Duodenal mucosa (tissue), 2 donors: ENCODE results near the gene CCDC73.

Source experiments
- H3K27ac ChIP-seq: one replicate; pipeline ENCODE4 v1.7.0; 2013; ENCODE audit warnings: low read depth, low read length
- H3K27me3 ChIP-seq, 2 donors: one replicate each; pipeline ENCODE4 v1.7.0; 2013; ENCODE audit warnings: low read length in 2 of 2, control low read depth in 1 of 2; ENCODE audit not compliant: insufficient read depth in 2 of 2, control insufficient read depth in 1 of 2
- H3K36me3 ChIP-seq, 2 donors: one replicate each; pipeline ENCODE4 v1.7.0; 2013; ENCODE audit warnings: low read length in 2 of 2, control low read depth in 1 of 2; ENCODE audit not compliant: insufficient read depth in 2 of 2, control insufficient read depth in 1 of 2
- H3K4me1 ChIP-seq, 2 donors: one replicate each; pipeline ENCODE4 v1.7.0; 2013; ENCODE audit warnings: low read length in 2 of 2, control low read depth in 1 of 2; ENCODE audit not compliant: insufficient read depth in 2 of 2, control insufficient read depth in 1 of 2
- H3K4me3 ChIP-seq, 2 donors: one replicate each; pipeline ENCODE4 v1.7.0; 2013; ENCODE audit warnings: low read length in 2 of 2, low read depth in 1 of 2
- H3K9ac ChIP-seq, 2 donors: one replicate each; pipeline ENCODE4 v1.7.0; 2013; ENCODE audit warnings: low read length in 2 of 2, low read depth in 1 of 2
- H3K9me3 ChIP-seq, 2 donors: one replicate each; pipeline ENCODE4 v1.7.0; 2013; ENCODE audit warnings: low read length in 2 of 2, control low read depth in 1 of 2; ENCODE audit not compliant: control insufficient read depth in 1 of 2

CCDC73 gene

DNA sequence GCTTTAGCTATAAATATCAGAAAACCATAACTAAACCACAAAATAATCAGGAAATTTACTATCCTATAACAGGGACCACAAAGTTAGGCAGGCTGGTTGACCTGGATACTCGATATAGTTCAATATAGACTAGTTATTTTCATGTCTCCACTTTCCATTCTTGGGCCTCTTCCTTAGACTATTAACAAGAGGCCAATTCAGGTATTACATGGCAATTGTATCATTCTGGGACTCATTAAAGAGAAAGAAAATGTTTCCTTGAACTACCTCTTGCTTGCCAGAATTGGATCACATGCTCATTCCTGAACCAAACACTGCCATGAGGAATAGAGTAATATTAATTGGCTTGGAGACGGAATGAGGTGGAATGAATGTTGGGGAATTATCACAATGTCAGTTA lies 134.8 kb downstream of the CCDC73 start:
- H3K9ac ChIP-seq = no peak overlapping the region
- H3K36me3 ChIP-seq = no peaks in the 10 kb centered on the region
- no peaks in the 10 kb centered on the region for H3K4me1 ChIP-seq
- no peak overlapping the region for H3K4me3 ChIP-seq
- H3K27me3 ChIP-seq = no peaks in the 10 kb centered on the region
- H3K9me3 ChIP-seq = no peaks in the 10 kb centered on the region
- H3K27ac ChIP-seq = no peak overlapping the region

GRCh38 chr11:32658639-32659406 lies 135.6 kb downstream of the CCDC73 start:
- no peak overlapping the region for H3K4me3 ChIP-seq
- H3K27ac ChIP-seq = no peak overlapping the region
- no peaks in the 10 kb centered on the region for H3K4me1 ChIP-seq
- no peak overlapping the region for H3K9ac ChIP-seq
- no peaks in the 10 kb centered on the region for H3K36me3 ChIP-seq
- no peaks in the 10 kb centered on the region for H3K27me3 ChIP-seq
- no peaks in the 10 kb centered on the region for H3K9me3 ChIP-seq

DNA sequence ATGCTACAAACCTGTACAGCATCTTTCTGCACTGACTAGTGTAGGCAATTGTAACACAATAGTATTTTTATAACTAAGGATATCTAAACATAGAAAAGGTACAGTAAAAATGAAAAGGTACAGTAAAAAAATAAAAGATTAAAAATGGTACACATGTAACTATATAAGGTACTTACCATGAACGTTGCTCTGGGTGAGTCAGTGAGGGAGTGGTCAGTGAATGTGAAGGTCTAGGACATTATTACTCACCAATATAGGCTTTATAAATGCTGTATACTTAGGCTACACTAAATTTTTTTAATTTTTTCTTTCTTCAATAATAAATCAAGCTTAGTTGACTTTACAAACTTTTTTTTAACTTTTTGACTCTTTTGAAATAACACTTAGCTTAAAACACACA lies 150.9 kb downstream of the CCDC73 start:
- H3K9me3 ChIP-seq = no peaks in the 10 kb centered on the region
- no peaks in the 10 kb centered on the region for H3K27me3 ChIP-seq
- H3K4me1 ChIP-seq = no peaks in the 10 kb centered on the region
- no peak overlapping the region for H3K4me3 ChIP-seq
- no peak overlapping the region for H3K9ac ChIP-seq
- H3K27ac ChIP-seq = no peak overlapping the region
- no peaks in the 10 kb centered on the region for H3K36me3 ChIP-seq

DNA sequence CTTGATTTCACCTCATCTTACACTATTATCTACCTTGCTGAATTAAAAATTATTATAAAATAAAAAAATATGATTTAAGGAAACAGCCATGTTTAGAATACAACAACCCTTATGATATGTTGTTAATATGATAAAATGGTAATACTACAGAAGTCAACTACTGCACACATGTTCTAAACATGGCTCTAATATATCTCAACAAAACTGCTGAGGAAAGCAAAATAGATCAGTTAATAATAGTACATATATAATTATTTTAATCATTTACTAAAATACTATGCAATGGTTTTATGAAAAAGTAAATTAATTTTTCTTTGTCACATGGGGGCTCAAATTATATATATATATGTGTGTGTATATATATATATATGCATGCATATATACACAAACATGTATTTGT lies 153.1 kb downstream of the CCDC73 start:
- Histone ChIP-seq H3K9ac (no peak overlapping the region), H3K9me3 (no peaks in the 10 kb centered on the region), H3K27me3 (no peaks in the 10 kb centered on the region), H3K4me3 (no peak overlapping the region), H3K4me1 (no peaks in the 10 kb centered on the region), H3K27ac (no peak overlapping the region), H3K36me3 (no peaks in the 10 kb centered on the region)

DNA sequence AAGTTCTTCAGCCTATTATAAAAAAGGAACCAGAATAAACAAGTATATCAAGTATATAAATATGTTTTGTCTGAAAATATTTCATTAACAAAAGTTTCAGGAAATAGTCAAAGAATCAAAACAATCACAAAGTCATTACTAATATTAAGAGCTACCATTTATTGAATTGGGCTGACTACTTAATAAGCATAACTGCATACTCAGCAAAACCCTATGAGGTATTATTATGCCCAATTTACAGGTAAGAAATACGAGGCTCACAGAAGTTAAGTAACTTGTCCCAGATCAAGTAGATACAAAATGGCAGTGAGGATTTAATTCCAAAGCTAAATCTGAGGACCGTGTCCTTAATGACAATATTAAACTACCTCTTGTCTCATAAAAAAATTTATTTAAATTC lies 158.6 kb downstream of the CCDC73 start:
- H3K4me1 ChIP-seq = no peaks in the 10 kb centered on the region
- H3K9me3 ChIP-seq = no peaks in the 10 kb centered on the region
- H3K27me3 ChIP-seq = no peaks in the 10 kb centered on the region
- H3K27ac ChIP-seq = no peak overlapping the region
- H3K4me3 ChIP-seq = no peak overlapping the region
- no peaks in the 10 kb centered on the region for H3K36me3 ChIP-seq
- H3K9ac ChIP-seq = no peak overlapping the region

- no peaks in the 10 kb centered on the region for H3K36me3 ChIP-seq
- no peaks in the 10 kb centered on the region for H3K9me3 ChIP-seq
- no peak overlapping the region for H3K27ac ChIP-seq
- no peak overlapping the region for H3K9ac ChIP-seq
- H3K4me3 ChIP-seq = no peak overlapping the region
- H3K4me1 ChIP-seq = no peaks in the 10 kb centered on the region
- no peaks in the 10 kb centered on the region for H3K27me3 ChIP-seq
Measured at GRCh38 chr11:32630844-32631243, 163.6 kb downstream of the CCDC73 start.

DNA sequence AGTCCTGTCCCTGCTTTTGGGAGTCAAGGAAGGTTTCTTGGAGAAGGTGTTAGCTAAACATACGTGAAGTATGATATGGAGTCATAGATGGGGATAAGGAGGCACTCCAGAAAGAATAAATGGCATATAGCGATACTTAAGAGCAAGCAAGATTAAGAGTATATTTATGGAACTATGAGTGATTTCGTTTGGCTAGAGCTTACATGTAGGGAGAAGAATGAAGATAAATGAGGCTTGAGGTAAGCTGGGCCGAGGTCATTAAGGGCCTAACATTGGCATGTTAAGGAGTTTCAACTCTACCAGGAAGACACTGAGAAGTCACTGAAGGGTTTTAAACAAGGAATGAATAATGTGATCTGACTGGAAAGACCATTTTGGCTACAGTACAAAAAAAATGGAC lies 177.6 kb downstream of the CCDC73 start:
- no peaks in the 10 kb centered on the region for H3K36me3 ChIP-seq
- no peak overlapping the region for H3K9ac ChIP-seq
- H3K4me1 ChIP-seq = peaks cover 0 to 3% of the 10 kb centered on the region in 2 donors
- no peak overlapping the region for H3K27ac ChIP-seq
- H3K27me3 ChIP-seq = no peaks in the 10 kb centered on the region
- H3K9me3 ChIP-seq = no peaks in the 10 kb centered on the region
- H3K4me3 ChIP-seq = no peak overlapping the region

- Histone ChIP-seq H3K4me3 (no peak overlapping the region), H3K9me3 (no peaks in the 10 kb centered on the region), H3K36me3 (no peaks in the 10 kb centered on the region), H3K9ac (no peak overlapping the region), H3K27ac (no peak overlapping the region), H3K4me1 (peaks cover 0 to 3% of the 10 kb centered on the region in 2 donors), H3K27me3 (no peaks in the 10 kb centered on the region)
Measured at GRCh38 chr11:32615422-32615821, 179.0 kb downstream of the CCDC73 start.

DNA sequence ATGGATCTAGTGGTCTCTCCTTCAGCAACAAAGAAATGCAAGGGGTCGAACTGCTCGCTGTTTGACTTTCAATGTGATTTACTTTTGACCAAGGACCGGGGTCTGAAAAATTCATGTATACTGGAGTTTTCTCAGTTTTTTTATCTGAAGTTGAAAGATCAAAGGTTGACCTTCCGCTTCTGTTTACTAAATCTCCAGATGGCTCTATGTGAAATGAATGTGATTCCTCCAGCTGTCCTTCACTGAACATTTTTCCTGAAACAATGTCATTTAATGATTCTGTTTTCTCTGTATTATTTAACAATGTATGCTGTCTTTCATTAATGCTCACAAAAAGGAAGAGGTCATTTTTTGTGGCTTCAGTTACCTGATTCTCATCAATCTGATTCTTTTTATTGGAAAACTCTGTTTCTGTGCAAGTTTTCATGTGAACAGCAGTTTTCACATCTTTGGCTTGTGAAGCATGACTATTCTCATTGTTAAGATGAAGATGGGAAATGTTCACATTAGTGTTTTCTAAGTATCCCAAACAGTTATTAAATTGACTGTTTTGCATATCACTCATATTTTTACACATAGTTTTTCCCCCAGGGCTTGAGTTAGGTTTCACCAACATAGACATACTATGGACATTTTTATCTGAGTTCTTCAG lies 180.8 kb downstream of the CCDC73 start:
- H3K36me3 ChIP-seq = no peaks in the 10 kb centered on the region
- no peak overlapping the region for H3K27ac ChIP-seq
- H3K4me1 ChIP-seq = peaks cover 0 to 3% of the 10 kb centered on the region in 2 donors

DNA sequence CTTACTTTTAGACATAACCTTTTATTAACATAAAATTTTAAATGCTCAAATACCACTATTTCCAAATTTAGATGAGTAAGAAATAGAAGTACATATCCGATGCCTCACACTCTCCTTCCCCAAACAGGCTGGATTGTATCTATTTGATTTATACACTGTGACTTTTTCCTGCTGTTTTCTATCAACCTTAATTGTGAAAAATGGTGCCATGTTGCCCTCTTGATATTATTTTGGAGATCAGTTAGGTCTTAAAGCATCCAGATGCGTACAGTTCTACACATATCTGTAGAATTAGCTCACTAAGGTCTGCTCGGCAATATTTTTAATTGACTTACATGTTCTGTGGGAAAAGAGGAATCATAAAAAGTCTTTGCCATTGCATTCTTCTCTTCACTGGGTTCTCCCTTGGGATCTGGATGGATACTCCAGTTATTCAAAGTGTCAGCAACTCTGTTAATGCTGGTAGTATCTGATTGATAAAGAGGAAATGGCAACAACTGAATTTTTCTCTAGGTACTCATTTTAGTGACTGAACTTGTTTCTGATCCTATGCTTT lies 183.6 kb downstream of the CCDC73 start:
- Histone ChIP-seq H3K9ac (no peak overlapping the region), H3K36me3 (peaks cover 0 to 6% of the 10 kb centered on the region in 2 donors), H3K27me3 (no peaks in the 10 kb centered on the region), H3K4me3 (no peak overlapping the region), H3K9me3 (no peaks in the 10 kb centered on the region), H3K4me1 (peaks cover 0 to 3% of the 10 kb centered on the region in 2 donors), H3K27ac (no peak overlapping the region)

More for the DNA sequence above, 180.8 kb downstream of the CCDC73 start:
- Histone ChIP-seq H3K27me3 (no peaks in the 10 kb centered on the region), H3K4me3 (no peak overlapping the region), H3K9me3 (no peaks in the 10 kb centered on the region), H3K9ac (no peak overlapping the region)
